B cell (primary cell): Measurements from ENCODE around the gene DFFB. TPM values are rescaled to one million over a fixed set of nuclear protein-coding genes. Genes with fewer than 3 reads are reported as not detected.

Source experiments
- ATAC-seq: fragments of 200-7000 bp; cut with Tn5 transposase; one replicate; pipeline ENCODE4 v1.10.0; 2021; ENCODE audit warnings: low read depth, mild to moderate bottlenecking, moderate number of reproducible peaks, moderate library complexity
- CTCF ChIA-PET: fragments of 350-600 bp; sonication (Branson Sonifier 250); formaldehyde crosslinking; loops from one replicate; lab custom pipeline; 2021; ENCODE audit warnings: antibody characterized with exemption, inconsistent platforms; lab: Charles Lee
- POLR2A ChIA-PET: fragments of 350-600 bp; sonication (Branson Sonifier 250); formaldehyde crosslinking; loops from one replicate; lab custom pipeline; 2021; ENCODE audit warnings: antibody characterized with exemption; lab: Charles Lee
- DNase-seq: peaks from one replicate; pipeline ENCODE4 v3.0.0; 2013
- H2AFZ ChIP-seq: 2 replicates; pipeline ENCODE4 v1.6.1; 2012; ENCODE audit warnings: mild to moderate bottlenecking, low read depth, low read length; ENCODE audit not compliant: insufficient read depth, poor library complexity, severe bottlenecking
- H3K27ac ChIP-seq, 2 donors: 1 replicate in 1 of 2; 2 replicates in 1 of 2; pipeline ENCODE4 v1.5.1; 2012 to 2013; ENCODE audit warnings: low read length in 2 of 2, mild to moderate bottlenecking in 2 of 2, moderate library complexity in 1 of 2
- H3K27me3 ChIP-seq, 4 experiments: fragments of 200-600 bp in 1 of 4; sonication (generic) in 1 of 4; replicated peaks in 1 of 4; 1 replicate in 2 of 4; 2 replicates in 2 of 4; pipeline versions ENCODE4 v1.6.1 to v1.7.0; 2013 to 2016; ENCODE audit warnings: low read length in 3 of 4, mild to moderate bottlenecking in 2 of 4, mixed read lengths in 1 of 4, moderate library complexity in 1 of 4; ENCODE audit not compliant: insufficient read depth in 4 of 4, control insufficient read depth in 3 of 4; ENCODE audit errors: control extremely low read depth in 1 of 4
- H3K36me3 ChIP-seq, 2 experiments: replicated peaks in 1 of 2; 1 replicate in 1 of 2; 2 replicates in 1 of 2; pipeline versions ENCODE4 v1.6.1 to v1.7.1; 2013; ENCODE audit warnings: low read length in 1 of 2; ENCODE audit not compliant: insufficient read depth in 2 of 2, control insufficient read depth in 1 of 2; ENCODE audit errors: control extremely low read depth in 1 of 2, extremely low read depth in 1 of 2
- H3K4me1 ChIP-seq, 2 donors: fragments of 200-600 bp in 1 of 2; sonication (generic) in 1 of 2; 1 replicate in 1 of 2; 2 replicates in 1 of 2; pipeline versions ENCODE4 v1.5.1 to v1.6.1; 2013 to 2017; ENCODE audit warnings: low read length in 2 of 2; ENCODE audit not compliant: control insufficient read depth in 2 of 2, insufficient read depth in 2 of 2
- H3K4me2 ChIP-seq: replicated peaks from 2 replicates; pipeline ENCODE3; 2012; ENCODE audit warnings: mild to moderate bottlenecking, low read depth, low read length; ENCODE audit not compliant: poor library complexity, severe bottlenecking
- H3K4me3 ChIP-seq, 5 experiments: fragments of 200-600 bp in 1 of 5; sonication (generic) in 1 of 5; 1 replicate in 3 of 5; 2 replicates in 2 of 5; pipeline versions ENCODE4 v1.5.1 to v1.7.0; 2011 to 2016; ENCODE audit warnings: low read length in 4 of 5, mild to moderate bottlenecking in 4 of 5, low read depth in 2 of 5, control low read depth in 1 of 5, moderate library complexity in 1 of 5; ENCODE audit not compliant: insufficient read depth in 1 of 5; ENCODE audit errors: control extremely low read depth in 1 of 5, extremely low read depth in 1 of 5
- H3K79me2 ChIP-seq: fragments of 200-600 bp; sonication (generic); one replicate; pipeline ENCODE4 v1.6.0; 2016; ENCODE audit warnings: low read length; ENCODE audit not compliant: control insufficient read depth, insufficient read depth
- H3K9ac ChIP-seq: fragments of 200-600 bp; sonication (generic); 2 replicates; pipeline ENCODE4 v1.6.1; 2017; ENCODE audit warnings: mild to moderate bottlenecking, low read length, moderate library complexity
- H3K9me3 ChIP-seq, 3 donors: one replicate each; pipeline versions ENCODE4 v1.6.1 to v1.7.1; 2013; ENCODE audit warnings: low read length in 2 of 3; ENCODE audit not compliant: control insufficient read depth in 2 of 3, insufficient read depth in 1 of 3; ENCODE audit errors: control extremely low read depth in 1 of 3
- H4K20me1 ChIP-seq: 2 replicates; pipeline ENCODE4 v1.6.0; 2012; ENCODE audit warnings: mild to moderate bottlenecking, low read length; ENCODE audit not compliant: insufficient read depth, control insufficient read depth, poor library complexity, severe bottlenecking
- H3K27ac Mint-ChIP-seq: one replicate; pipeline ENCODE4 v1.8.0; 2021; ENCODE audit warnings: mixed read lengths
- H3K27me3 Mint-ChIP-seq: one replicate; pipeline ENCODE4 v1.8.0; 2021; ENCODE audit warnings: mixed read lengths
- H3K4me1 Mint-ChIP-seq: one replicate; pipeline ENCODE4 v1.8.0; 2021; ENCODE audit warnings: mixed read lengths
- H3K4me3 Mint-ChIP-seq: one replicate; pipeline ENCODE4 v1.8.0; 2021; ENCODE audit warnings: mixed read lengths
- H3K9me3 Mint-ChIP-seq: one replicate; pipeline ENCODE4 v1.8.0; 2022; ENCODE audit warnings: mixed read lengths; ENCODE audit not compliant: insufficient read depth
- EZH2 ChIP-seq: IDR thresholded peaks from 2 replicates; pipeline ENCODE4 v1.6.1; 2012; ENCODE audit warnings: borderline replicate concordance, low read depth, mild to moderate bottlenecking, moderate library complexity, low read length; ENCODE audit not compliant: insufficient read depth, poor library complexity, severe bottlenecking
- WGBS: methylation state at CpG from one replicate; pipeline ENCODE4 v1.1.5; 2013; ENCODE audit warnings: missing lambda C conversion rate; ENCODE audit not compliant: insufficient coverage; 5-methylcytosine and 5-hydroxymethylcytosine counted together
- intact Hi-C: fragments of 100-400 bp; cut with micrococcal nuclease; formaldehyde crosslinking; loops from one replicate; pipeline ENCODE4 v1.10.0; 2022
- polyA plus RNA-seq: library from polyadenylated mRNA; depleted of rRNA; stranded (reverse); fragments of >200 nt; gene quantifications from 2 replicates; pipeline ENCODE4 v1.2.3, GENCODE V29; 2012
- total RNA-seq, 2 donors: library from RNA; stranded (reverse); fragments of 120-200 nt in 1 of 2; gene quantifications; 1 replicate in 1 of 2; 2 replicates in 1 of 2; pipeline versions ENCODE4 v1.2.3 to v1.2.4, GENCODE V29; 2013 to 2022
- TF ChIP-seq, protein P1 (sequence below): fragments of 200-600 bp; IDR thresholded peaks from one replicate; pipeline ENCODE4 v1.8.0; 2022; ENCODE audit warnings: antibody characterized with exemption, mild to moderate bottlenecking

DFFB gene
- total and polyA plus RNA-seq, 2 donors (not counting 1 experiment from before 2014, with no cell fraction given): 14.0 to 17.4 TPM

DNA sequence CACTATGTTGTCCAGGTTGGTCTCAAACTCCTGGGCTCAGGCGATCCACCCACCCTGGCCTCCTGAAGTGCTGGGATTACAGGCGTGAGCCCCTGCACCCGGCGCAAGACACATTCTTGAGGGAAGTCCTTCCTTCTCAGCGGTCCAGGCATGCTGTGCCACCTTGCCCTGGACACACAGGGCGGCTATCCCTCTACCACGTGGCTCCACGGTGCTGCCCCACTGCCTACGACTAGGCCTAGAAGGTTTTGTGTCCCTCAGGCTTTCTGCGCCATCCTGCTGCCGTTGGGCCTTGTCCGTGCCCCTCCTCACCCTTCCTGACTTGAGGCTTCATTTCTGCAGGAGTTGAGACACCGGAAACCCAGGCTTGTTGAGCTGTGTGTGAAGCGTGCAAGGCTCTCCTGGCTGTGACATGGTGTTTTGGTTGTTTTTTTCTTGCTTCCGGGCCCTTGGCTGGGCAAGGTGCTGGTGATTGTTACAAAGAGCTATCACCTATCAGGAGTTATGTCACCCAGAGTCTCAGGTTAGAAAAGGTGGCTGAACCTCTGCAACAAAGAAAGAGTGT, 28.9 kb downstream of the DFFB start:
- H3K36me3 ChIP-seq: peaks cover 21 to 60% of the 10 kb centered on the region in 2 experiments
- peaks cover 11% of the 10 kb centered on the region for H3K79me2 ChIP-seq
- intact Hi-C loops: no loop called here
- no peak overlapping the region for H3K4me3 ChIP-seq
- POLR2A ChIA-PET: no interaction called here
- peaks cover 7% of the 10 kb centered on the region for H3K4me1 Mint-ChIP-seq
- no peak overlapping the region for H3K27ac ChIP-seq
- no peaks in the 10 kb centered on the region for H3K27me3 Mint-ChIP-seq
- H4K20me1 ChIP-seq: peaks cover 9% of the 10 kb centered on the region
- DNase-seq (no peak), ATAC-seq (no peak)
- no peak overlapping the region for H3K4me2 ChIP-seq
- no peaks in the 10 kb centered on the region for H3K9me3 ChIP-seq
- H3K4me3 Mint-ChIP-seq: no peak overlapping the region
- no peak overlapping the region for H3K27ac Mint-ChIP-seq
- no peaks in the 10 kb centered on the region for H3K27me3 ChIP-seq
- no peak overlapping the region for H3K9ac ChIP-seq
- 96% methylated on average over 14 of the region's 15 CpGs for WGBS
- CTCF ChIA-PET: no interaction called here
- no peaks in the 10 kb centered on the region for H3K9me3 Mint-ChIP-seq
- TF ChIP-seq, protein P1, sequence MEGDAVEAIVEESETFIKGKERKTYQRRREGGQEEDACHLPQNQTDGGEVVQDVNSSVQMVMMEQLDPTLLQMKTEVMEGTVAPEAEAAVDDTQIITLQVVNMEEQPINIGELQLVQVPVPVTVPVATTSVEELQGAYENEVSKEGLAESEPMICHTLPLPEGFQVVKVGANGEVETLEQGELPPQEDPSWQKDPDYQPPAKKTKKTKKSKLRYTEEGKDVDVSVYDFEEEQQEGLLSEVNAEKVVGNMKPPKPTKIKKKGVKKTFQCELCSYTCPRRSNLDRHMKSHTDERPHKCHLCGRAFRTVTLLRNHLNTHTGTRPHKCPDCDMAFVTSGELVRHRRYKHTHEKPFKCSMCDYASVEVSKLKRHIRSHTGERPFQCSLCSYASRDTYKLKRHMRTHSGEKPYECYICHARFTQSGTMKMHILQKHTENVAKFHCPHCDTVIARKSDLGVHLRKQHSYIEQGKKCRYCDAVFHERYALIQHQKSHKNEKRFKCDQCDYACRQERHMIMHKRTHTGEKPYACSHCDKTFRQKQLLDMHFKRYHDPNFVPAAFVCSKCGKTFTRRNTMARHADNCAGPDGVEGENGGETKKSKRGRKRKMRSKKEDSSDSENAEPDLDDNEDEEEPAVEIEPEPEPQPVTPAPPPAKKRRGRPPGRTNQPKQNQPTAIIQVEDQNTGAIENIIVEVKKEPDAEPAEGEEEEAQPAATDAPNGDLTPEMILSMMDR: no peak
- TF ChIP-seq EZH2: no peak
- H2AFZ ChIP-seq: no peak overlapping the region
- H3K4me1 ChIP-seq: peaks cover 0 to 9% of the 10 kb centered on the region in 2 donors

DNA sequence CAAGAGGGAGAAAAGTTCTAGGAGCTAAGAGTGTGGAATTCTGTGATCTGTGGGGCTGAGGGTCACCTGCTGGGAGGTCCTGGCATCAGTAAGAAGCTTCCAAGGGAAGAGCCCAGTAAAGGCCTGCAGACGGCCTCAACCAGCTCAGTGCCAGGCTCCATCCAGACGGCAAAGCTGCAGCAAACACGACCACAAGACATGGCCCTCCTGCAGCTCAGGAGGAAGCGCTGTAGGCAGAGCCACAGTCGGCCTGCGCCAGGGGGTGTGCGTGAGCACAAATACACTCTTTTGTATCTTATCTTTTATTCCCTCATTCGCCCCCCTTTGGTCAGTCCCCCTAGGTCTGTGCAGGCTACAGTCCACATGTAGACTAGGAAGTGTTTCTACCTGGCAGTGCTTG, 29.4 kb downstream of the DFFB start:
- ATAC-seq (no peak), DNase-seq (no peak)
- POLR2A ChIA-PET: no interaction called here
- Histone ChIP-seq H3K9ac (no peak overlapping the region), H3K4me2 (no peak overlapping the region), H2AFZ (no peak overlapping the region), H3K4me1 (peaks cover 0 to 11% of the 10 kb centered on the region in 2 donors), H3K4me3 (no peak overlapping the region), H3K27ac (no peak overlapping the region), H3K9me3 (no peaks in the 10 kb centered on the region), H3K36me3 (peaks cover 21 to 64% of the 10 kb centered on the region in 2 experiments), H4K20me1 (peaks cover 9% of the 10 kb centered on the region), H3K79me2 (peaks cover 16% of the 10 kb centered on the region), H3K27me3 (no peaks in the 10 kb centered on the region)
- Mint-ChIP-seq H3K4me1 (peaks cover 10% of the 10 kb centered on the region), H3K9me3 (no peaks in the 10 kb centered on the region), H3K27me3 (no peaks in the 10 kb centered on the region), H3K27ac (no peak overlapping the region), H3K4me3 (no peak overlapping the region)
- TF ChIP-seq, protein P1: no peak
- TF ChIP-seq EZH2: no peak
- intact Hi-C loops: no loop called here
- CTCF ChIA-PET: no interaction called here
- 93% methylated on average over 6 of the region's 8 CpGs for WGBS
